Esophagus squamous epithelium (tissue), 4 donors: ENCODE data around the gene MTHFR.

Experiments
- CTCF ChIP-seq, 6 experiments: fragments of 450-650 bp in 4 of 6; fragments of 200-600 bp in 2 of 6; sonication (generic) in 2 of 6; IDR thresholded peaks; one replicate each; pipeline ENCODE4 v1.5.1; 2016 to 2019; ENCODE audit warnings: antibody characterized with exemption in 6 of 6, mild to moderate bottlenecking in 4 of 6, moderate library complexity in 4 of 6
- POLR2A ChIP-seq, 4 donors: fragments of 450-650 bp; IDR thresholded peaks; one replicate each; pipeline ENCODE4 v1.6.1; 2017; ENCODE audit warnings: antibody characterized with exemption in 4 of 4, mild to moderate bottlenecking in 4 of 4, moderate library complexity in 3 of 4

- TF ChIP-seq CTCF (IDR thresholded peaks at IDR 0.05) (no peak), POLR2A (IDR thresholded peaks at IDR 0.05) (no peak)
These were observed 17.2 kb downstream of the MTHFR start for GRCh38 chr1:11788549-11789053.
